GM18868 (cell line): ENCODE data around the gene HEBP1.
A peak's percentile ranks its signal among the peaks of the same experiment; 100 is the strongest.

Experiments
- ATAC-seq: cut with Tn5 transposase; IDR thresholded peaks from one replicate; pipeline ENCODE4 v1.9.1; 2021; ENCODE audit warnings: mild to moderate bottlenecking, moderate library complexity; ENCODE audit not compliant: unreplicated experiment

Gene HEBP1

GRCh38 chr12:13024531-13024916 is 24.5 kb upstream of the HEBP1 start:
- no peak for ATAC-seq

- no peak for ATAC-seq
Observed at GRCh38 chr12:13023811-13024530, 23.9 kb upstream of the HEBP1 start.

- ATAC-seq = no peak
Observed at GRCh38 chr12:13022851-13023271, 22.8 kb upstream of the HEBP1 start.

- ATAC-seq = no peak
Observed at GRCh38 chr12:13011098-13011497, 11.0 kb upstream of the HEBP1 start.

GRCh38 chr12:13008741-13009380 is 8.8 kb upstream of the HEBP1 start:
- ATAC-seq = no peak

- ATAC-seq = no peak
Observed at GRCh38 chr12:13007496-13008233, 7.6 kb upstream of the HEBP1 start.

GRCh38 chr12:13005649-13006048 is 5.6 kb upstream of the HEBP1 start:
- no peak for ATAC-seq

GRCh38 chr12:13004986-13005385 is 4.9 kb upstream of the HEBP1 start:
- no peak for ATAC-seq

- ATAC-seq = no peak
Observed at GRCh38 chr12:13004361-13004760, 4.3 kb upstream of the HEBP1 start.

GRCh38 chr12:13002301-13003097 is 2.4 kb upstream of the HEBP1 start:
- ATAC-seq = no peak

- no peak for ATAC-seq
Observed at GRCh38 chr12:13001775-13002040, 1.6 kb upstream of the HEBP1 start.

GRCh38 chr12:13000925-13001774 is 1.1 kb upstream of the HEBP1 start:
- ATAC-seq = peak; percentile 26

GRCh38 chr12:13000616-13000924 is 505 bp upstream of the HEBP1 start:
- ATAC-seq = peak; percentile 26

- ATAC-seq = no peak
Observed at GRCh38 chr12:12999271-12999958, 650 bp downstream of the HEBP1 start.

GRCh38 chr12:12998248-12998647 is 1.8 kb downstream of the HEBP1 start:
- no peak for ATAC-seq

- ATAC-seq = no peak
Observed at GRCh38 chr12:12997734-12998133, 2.3 kb downstream of the HEBP1 start.

GRCh38 chr12:12997156-12997555 is 2.9 kb downstream of the HEBP1 start:
- no peak for ATAC-seq

- no peak for ATAC-seq
Observed at GRCh38 chr12:12996209-12996608, 3.9 kb downstream of the HEBP1 start.

GRCh38 chr12:12995088-12995487 is 5.0 kb downstream of the HEBP1 start:
- ATAC-seq = no peak

GRCh38 chr12:12993367-12993766 is 6.7 kb downstream of the HEBP1 start:
- ATAC-seq = no peak
